ENCODE measurements around the gene PCAT7.
"Not testable (repeated sequence)": the region's sequence is repeated elsewhere in the genome, so short reads cannot be mapped to it uniquely, and the experiment has no call there.

PCAT7 gene

GRCh38 chr9:94554439-94555331, at the start of gene PCAT7:
PCAT7 (plus strand) TSS chr9:94555083.
- Histone ChIP-seq H3K9ac (ENCODE audit: low read depth, low read length) (no peak within 1 kb of the TSS), H3K27me3 (ENCODE audit: insufficient read depth, low read length, poor library complexity) (peaks cover 13% of the 10 kb centered on the region), H3K4me3 (ENCODE audit: low read depth in 1 of 2, low read length in 2 of 2) (no peak within 1 kb of the TSS), H3K9me3 (ENCODE audit: insufficient read depth, low read length, severe bottlenecking) (no peaks in the 10 kb centered on the region), H3K79me2 (ENCODE audit: insufficient read depth, low read length) (no peaks in the 10 kb centered on the region), H3K4me2 (ENCODE audit: insufficient read depth, low read length) (peak within 1 kb of the TSS; percentile 45; the same call in 1 of the 2 replicates), H3K4me1 (ENCODE audit: insufficient read depth, low read length) (peaks cover 7% of the 10 kb centered on the region; the same call in 1 of the 2 replicates), H3K27ac (ENCODE audit: low read length) (no peak within 1 kb of the TSS), H2AFZ (ENCODE audit: low read depth, low read length) (no peak within 1 kb of the TSS), H4K20me1 (ENCODE audit: insufficient read depth, low read length) (no peaks in the 10 kb centered on the region; the same call in 1 of the 2 replicates), H3K36me3 (ENCODE audit: insufficient read depth, low read length) (no peaks in the 10 kb centered on the region)
- TF ChIP-seq EZH2 (IDR thresholded peaks at IDR 0.05; ENCODE audit: borderline replicate concordance, low read depth, low read length, severe bottlenecking), result no peak
- TF ChIP-seq CTCF (IDR thresholded peaks at IDR 0.05; ENCODE audit: borderline replicate concordance, extremely low read depth, low read length, poor library complexity, severe bottlenecking), result peak; percentile 73
- ATAC-seq (ENCODE audit: insufficient read depth, low read depth), result peak; percentile 98
- DNase-seq, result peak; percentile 68

GRCh38 chr9:94506370-94506769, 48.5 kb upstream of the PCAT7 start:
- H3K79me2 ChIP-seq (ENCODE audit: insufficient read depth, low read length); H3K4me2 ChIP-seq (ENCODE audit: insufficient read depth, low read length); H3K9ac ChIP-seq (ENCODE audit: low read depth, low read length); H3K9me3 ChIP-seq (ENCODE audit: insufficient read depth, low read length, severe bottlenecking); H4K20me1 ChIP-seq (ENCODE audit: insufficient read depth, low read length); H2AFZ ChIP-seq (ENCODE audit: low read depth, low read length); H3K4me3 ChIP-seq (ENCODE audit: low read depth in 1 of 2, low read length in 2 of 2); ATAC-seq (ENCODE audit: insufficient read depth, low read depth); DNase-seq; H3K4me1 ChIP-seq (ENCODE audit: insufficient read depth, low read length); H3K36me3 ChIP-seq (ENCODE audit: insufficient read depth, low read length); H3K27ac ChIP-seq (ENCODE audit: low read length): not testable (repeated sequence)
- peaks cover 10% of the 10 kb centered on the region for H3K27me3 ChIP-seq (ENCODE audit: insufficient read depth, low read length, poor library complexity)

- no peak overlapping the region for H3K9ac ChIP-seq (ENCODE audit: low read depth, low read length)
- H3K27me3 ChIP-seq (ENCODE audit: insufficient read depth, low read length, poor library complexity), result peaks cover 10% of the 10 kb centered on the region
- no peak overlapping the region for H3K4me3 ChIP-seq (ENCODE audit: low read depth in 1 of 2, low read length in 2 of 2)
- no peaks in the 10 kb centered on the region for H4K20me1 ChIP-seq (ENCODE audit: insufficient read depth, low read length)
- no peaks in the 10 kb centered on the region for H3K36me3 ChIP-seq (ENCODE audit: insufficient read depth, low read length)
- no peaks in the 10 kb centered on the region for H3K9me3 ChIP-seq (ENCODE audit: insufficient read depth, low read length, severe bottlenecking)
- ATAC-seq (ENCODE audit: insufficient read depth, low read depth) (no peak), DNase-seq (no peak)
- no peak overlapping the region for H3K27ac ChIP-seq (ENCODE audit: low read length)
- H3K4me1 ChIP-seq (ENCODE audit: insufficient read depth, low read length), result no peaks in the 10 kb centered on the region
- TF ChIP-seq CTCF (IDR thresholded peaks at IDR 0.05; ENCODE audit: borderline replicate concordance, extremely low read depth, low read length, poor library complexity, severe bottlenecking), result no peak
- no peak for TF ChIP-seq EZH2 (IDR thresholded peaks at IDR 0.05; ENCODE audit: borderline replicate concordance, low read depth, low read length, severe bottlenecking)
- H2AFZ ChIP-seq (ENCODE audit: low read depth, low read length), result no peak overlapping the region
- H3K4me2 ChIP-seq (ENCODE audit: insufficient read depth, low read length), result no peak overlapping the region
- no peaks in the 10 kb centered on the region for H3K79me2 ChIP-seq (ENCODE audit: insufficient read depth, low read length)
Observed at GRCh38 chr9:94507531-94508258, 47.2 kb upstream of the PCAT7 start.

Measured in DND-41 (cell line).